Neural cell (in vitro differentiated cells): ENCODE measurements around the gene LAMB2.

Experiments used
- EP300 ChIP-seq: fragments of 450-650 bp; conservative IDR thresholded peaks from 2 replicates; pipeline ENCODE4 v1.6.1; 2014; ENCODE audit warnings: antibody characterized with exemption, mild to moderate bottlenecking, moderate library complexity; ENCODE audit not compliant: poor library complexity, severe bottlenecking
- EZH2 ChIP-seq: fragments of 200-600, 300-800 bp; shearing (Covaris generic), sonication (generic); IDR thresholded peaks from 2 replicates; pipeline ENCODE4 v1.6.1; 2014; ENCODE audit warnings: antibody characterized with exemption, low read length, borderline replicate concordance, mild to moderate bottlenecking; ENCODE audit not compliant: insufficient read depth, poor library complexity, severe bottlenecking
- MXI1 ChIP-seq: fragments of 450-650 bp; conservative IDR thresholded peaks from 2 replicates; pipeline ENCODE4 v1.6.1; 2014; ENCODE audit warnings: antibody characterized with exemption, mild to moderate bottlenecking; ENCODE audit not compliant: poor library complexity, severe bottlenecking
- POLR2AphosphoS5 ChIP-seq: IDR thresholded peaks from 2 replicates; pipeline ENCODE4 v1.6.1; 2012
- RAD21 ChIP-seq: fragments of 450-650 bp; conservative IDR thresholded peaks from 2 replicates; pipeline ENCODE4 v1.6.1; 2014; ENCODE audit warnings: antibody characterized with exemption, mild to moderate bottlenecking, moderate library complexity
- SMC3 ChIP-seq: fragments of 450-650 bp; conservative IDR thresholded peaks from 2 replicates; pipeline ENCODE4 v1.6.1; 2014; ENCODE audit warnings: antibody characterized with exemption, mild to moderate bottlenecking, moderate library complexity; ENCODE audit not compliant: poor library complexity
- TAF1 ChIP-seq: IDR thresholded peaks from 2 replicates; pipeline ENCODE4 v1.6.1; 2012; ENCODE audit warnings: low read depth
- TF ChIP-seq, protein P1 (sequence below): fragments of 450-650 bp; IDR thresholded peaks from 2 replicates; pipeline ENCODE4 v1.5.1; 2014; ENCODE audit warnings: antibody characterized with exemption, mild to moderate bottlenecking, moderate library complexity; ENCODE audit not compliant: poor library complexity, severe bottlenecking
- TF ChIP-seq, protein P2 (sequence below): IDR thresholded peaks from 2 replicates; pipeline ENCODE4 v1.6.1; 2012; ENCODE audit warnings: borderline replicate concordance

DNA sequence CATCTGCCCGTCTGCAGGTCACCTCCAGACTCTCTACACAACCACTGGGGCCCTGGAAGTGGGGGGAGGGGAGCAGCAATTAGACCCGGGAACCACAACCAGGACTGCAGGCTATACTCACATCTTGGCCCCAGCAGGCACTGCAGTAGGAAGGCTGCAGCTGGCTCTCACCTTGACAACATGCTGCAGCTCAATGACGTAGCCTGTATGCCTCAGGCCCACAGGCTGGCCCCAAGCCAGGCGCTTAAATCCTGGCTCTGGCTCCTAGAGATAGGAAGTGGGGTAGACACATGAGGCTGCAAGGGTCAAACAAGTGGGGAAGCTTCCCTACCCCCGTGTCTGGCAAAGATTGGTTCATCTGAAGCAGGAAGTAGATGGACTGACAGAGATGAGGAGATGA lies 34.4 kb downstream of the LAMB2 start:
- TF ChIP-seq, protein P1, sequence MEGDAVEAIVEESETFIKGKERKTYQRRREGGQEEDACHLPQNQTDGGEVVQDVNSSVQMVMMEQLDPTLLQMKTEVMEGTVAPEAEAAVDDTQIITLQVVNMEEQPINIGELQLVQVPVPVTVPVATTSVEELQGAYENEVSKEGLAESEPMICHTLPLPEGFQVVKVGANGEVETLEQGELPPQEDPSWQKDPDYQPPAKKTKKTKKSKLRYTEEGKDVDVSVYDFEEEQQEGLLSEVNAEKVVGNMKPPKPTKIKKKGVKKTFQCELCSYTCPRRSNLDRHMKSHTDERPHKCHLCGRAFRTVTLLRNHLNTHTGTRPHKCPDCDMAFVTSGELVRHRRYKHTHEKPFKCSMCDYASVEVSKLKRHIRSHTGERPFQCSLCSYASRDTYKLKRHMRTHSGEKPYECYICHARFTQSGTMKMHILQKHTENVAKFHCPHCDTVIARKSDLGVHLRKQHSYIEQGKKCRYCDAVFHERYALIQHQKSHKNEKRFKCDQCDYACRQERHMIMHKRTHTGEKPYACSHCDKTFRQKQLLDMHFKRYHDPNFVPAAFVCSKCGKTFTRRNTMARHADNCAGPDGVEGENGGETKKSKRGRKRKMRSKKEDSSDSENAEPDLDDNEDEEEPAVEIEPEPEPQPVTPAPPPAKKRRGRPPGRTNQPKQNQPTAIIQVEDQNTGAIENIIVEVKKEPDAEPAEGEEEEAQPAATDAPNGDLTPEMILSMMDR, result no peak
- TF ChIP-seq EZH2, result no peak
- TF ChIP-seq EP300, result no peak
- no peak for TF ChIP-seq SMC3
- no peak for TF ChIP-seq MXI1
- TF ChIP-seq, protein P2, sequence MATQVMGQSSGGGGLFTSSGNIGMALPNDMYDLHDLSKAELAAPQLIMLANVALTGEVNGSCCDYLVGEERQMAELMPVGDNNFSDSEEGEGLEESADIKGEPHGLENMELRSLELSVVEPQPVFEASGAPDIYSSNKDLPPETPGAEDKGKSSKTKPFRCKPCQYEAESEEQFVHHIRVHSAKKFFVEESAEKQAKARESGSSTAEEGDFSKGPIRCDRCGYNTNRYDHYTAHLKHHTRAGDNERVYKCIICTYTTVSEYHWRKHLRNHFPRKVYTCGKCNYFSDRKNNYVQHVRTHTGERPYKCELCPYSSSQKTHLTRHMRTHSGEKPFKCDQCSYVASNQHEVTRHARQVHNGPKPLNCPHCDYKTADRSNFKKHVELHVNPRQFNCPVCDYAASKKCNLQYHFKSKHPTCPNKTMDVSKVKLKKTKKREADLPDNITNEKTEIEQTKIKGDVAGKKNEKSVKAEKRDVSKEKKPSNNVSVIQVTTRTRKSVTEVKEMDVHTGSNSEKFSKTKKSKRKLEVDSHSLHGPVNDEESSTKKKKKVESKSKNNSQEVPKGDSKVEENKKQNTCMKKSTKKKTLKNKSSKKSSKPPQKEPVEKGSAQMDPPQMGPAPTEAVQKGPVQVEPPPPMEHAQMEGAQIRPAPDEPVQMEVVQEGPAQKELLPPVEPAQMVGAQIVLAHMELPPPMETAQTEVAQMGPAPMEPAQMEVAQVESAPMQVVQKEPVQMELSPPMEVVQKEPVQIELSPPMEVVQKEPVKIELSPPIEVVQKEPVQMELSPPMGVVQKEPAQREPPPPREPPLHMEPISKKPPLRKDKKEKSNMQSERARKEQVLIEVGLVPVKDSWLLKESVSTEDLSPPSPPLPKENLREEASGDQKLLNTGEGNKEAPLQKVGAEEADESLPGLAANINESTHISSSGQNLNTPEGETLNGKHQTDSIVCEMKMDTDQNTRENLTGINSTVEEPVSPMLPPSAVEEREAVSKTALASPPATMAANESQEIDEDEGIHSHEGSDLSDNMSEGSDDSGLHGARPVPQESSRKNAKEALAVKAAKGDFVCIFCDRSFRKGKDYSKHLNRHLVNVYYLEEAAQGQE, result no peak
- no peak for TF ChIP-seq POLR2AphosphoS5
- no peak for TF ChIP-seq RAD21
- TF ChIP-seq TAF1, result no peak
